Natural killer cell (primary cell): Measurements from ENCODE around the gene P3H4. TPM values are rescaled to one million over a fixed set of nuclear protein-coding genes. Genes with fewer than 3 reads are reported as not detected.
"Not testable (repeated sequence)": the region's sequence is repeated elsewhere in the genome, so short reads cannot be mapped to it uniquely, and the experiment has no call there.

Experiments used
- ATAC-seq, 3 donors: fragments of 150-1000 bp in 2 of 3; fragments of 200-7000 bp in 1 of 3; cut with Tn5 transposase; 1 replicate in 1 of 3; 2 replicates in 2 of 3; pipeline ENCODE4 v1.10.0; 2021; ENCODE audit warnings: mild to moderate bottlenecking in 2 of 3, moderate library complexity in 2 of 3
- DNase-seq, 2 donors: peaks; one replicate each; pipeline versions ENCODE4 v3.0.0 to v3.0.0-alpha.2; 2013 to 2021; ENCODE audit warnings: mixed read lengths in 1 of 2
- H3K27ac ChIP-seq: one replicate; pipeline ENCODE4 v1.5.1; 2013; ENCODE audit warnings: mild to moderate bottlenecking, low read length
- H3K27me3 ChIP-seq: one replicate; pipeline ENCODE4 v1.6.1; 2013; ENCODE audit warnings: low read length; ENCODE audit not compliant: control insufficient read depth, insufficient read depth
- H3K36me3 ChIP-seq: one replicate; pipeline ENCODE4 v1.6.1; 2013; ENCODE audit warnings: low read length; ENCODE audit not compliant: control insufficient read depth, insufficient read depth
- H3K4me1 ChIP-seq: one replicate; pipeline ENCODE4 v1.6.1; 2013; ENCODE audit warnings: low read length; ENCODE audit not compliant: control insufficient read depth, insufficient read depth
- H3K4me3 ChIP-seq: one replicate; pipeline ENCODE4 v1.5.1; 2013; ENCODE audit warnings: low read length
- H3K9me3 ChIP-seq: one replicate; pipeline ENCODE4 v1.6.1; 2013; ENCODE audit warnings: low read length; ENCODE audit not compliant: control insufficient read depth, insufficient read depth
- H3K27ac Mint-ChIP-seq, 2 donors: one replicate each; pipeline ENCODE4 v1.8.0; 2022; ENCODE audit warnings: mild to moderate bottlenecking in 2 of 2, mixed read lengths in 2 of 2, moderate library complexity in 1 of 2
- H3K27me3 Mint-ChIP-seq, 2 donors: one replicate each; pipeline ENCODE4 v1.8.0; 2022; ENCODE audit warnings: low read depth in 2 of 2, mixed read lengths in 2 of 2
- H3K36me3 Mint-ChIP-seq: one replicate; pipeline ENCODE4 v1.8.0; 2022; ENCODE audit warnings: mixed read lengths
- H3K4me1 Mint-ChIP-seq, 2 donors: one replicate each; pipeline ENCODE4 v1.8.0; 2022; ENCODE audit warnings: mixed read lengths in 2 of 2
- H3K4me3 Mint-ChIP-seq: one replicate; pipeline ENCODE4 v1.8.0; 2022; ENCODE audit warnings: mild to moderate bottlenecking, moderate library complexity, mixed read lengths
- H3K9me3 Mint-ChIP-seq, 2 donors: one replicate each; pipeline ENCODE4 v1.8.0; 2022; ENCODE audit warnings: mixed read lengths in 2 of 2
- WGBS: methylation state at CpG from one replicate; pipeline ENCODE4 v1.1.7; 2013; ENCODE audit warnings: missing lambda C conversion rate; ENCODE audit not compliant: insufficient coverage; 5-methylcytosine and 5-hydroxymethylcytosine counted together
- intact Hi-C: fragments of 100-400 bp; cut with micrococcal nuclease; formaldehyde crosslinking; loops from one replicate; pipeline ENCODE4 v1.14.2; 2022
- total RNA-seq, 4 donors: library from RNA; stranded (reverse); fragments of 120-200 nt in 1 of 4; gene quantifications; one replicate each; pipeline versions ENCODE4 v1.2.3 to v1.2.4, GENCODE V29; 2013 to 2022
- TF ChIP-seq, protein P1 (sequence below): fragments of 200-600 bp; IDR thresholded peaks from one replicate; pipeline ENCODE4 v1.8.0; 2022; ENCODE audit warnings: antibody characterized with exemption

P3H4 gene
- total RNA-seq = 1 to 10 TPM; 6.9 to 8.9 (median 7.5) TPM
- 5.5 TPM for total RNA-seq (2013)

GRCh38 chr17:41811549-41812380 is at the start of gene P3H4:
P3H4 (minus strand) TSS chr17:41811949; CDS start chr17:41811915, 34 bp downstream.
- Histone ChIP-seq H3K36me3 (no peaks in the 10 kb centered on the region), H3K27ac (peak within 1 kb of the TSS; percentile 29), H3K9me3 (no peaks in the 10 kb centered on the region), H3K27me3 (no peaks in the 10 kb centered on the region), H3K4me3 (peak within 1 kb of the TSS; percentile 83), H3K4me1 (peaks cover 33% of the 10 kb centered on the region)
- DNase-seq = peak; percentile 76 to 88
- intact Hi-C loops = no loop called here
- Mint-ChIP-seq H3K9me3 (no peaks in the 10 kb centered on the region), H3K27ac (peak within 1 kb of the TSS; percentile 79 to 80), H3K27me3 (no peaks in the 10 kb centered on the region), H3K36me3 (no peaks in the 10 kb centered on the region), H3K4me1 (peaks cover 19 to 34% of the 10 kb centered on the region in 2 donors), H3K4me3 (peak within 1 kb of the TSS; percentile 97)
- WGBS = under 1% methylated on average over 96 of the region's 96 CpGs
- TF ChIP-seq, protein P1, sequence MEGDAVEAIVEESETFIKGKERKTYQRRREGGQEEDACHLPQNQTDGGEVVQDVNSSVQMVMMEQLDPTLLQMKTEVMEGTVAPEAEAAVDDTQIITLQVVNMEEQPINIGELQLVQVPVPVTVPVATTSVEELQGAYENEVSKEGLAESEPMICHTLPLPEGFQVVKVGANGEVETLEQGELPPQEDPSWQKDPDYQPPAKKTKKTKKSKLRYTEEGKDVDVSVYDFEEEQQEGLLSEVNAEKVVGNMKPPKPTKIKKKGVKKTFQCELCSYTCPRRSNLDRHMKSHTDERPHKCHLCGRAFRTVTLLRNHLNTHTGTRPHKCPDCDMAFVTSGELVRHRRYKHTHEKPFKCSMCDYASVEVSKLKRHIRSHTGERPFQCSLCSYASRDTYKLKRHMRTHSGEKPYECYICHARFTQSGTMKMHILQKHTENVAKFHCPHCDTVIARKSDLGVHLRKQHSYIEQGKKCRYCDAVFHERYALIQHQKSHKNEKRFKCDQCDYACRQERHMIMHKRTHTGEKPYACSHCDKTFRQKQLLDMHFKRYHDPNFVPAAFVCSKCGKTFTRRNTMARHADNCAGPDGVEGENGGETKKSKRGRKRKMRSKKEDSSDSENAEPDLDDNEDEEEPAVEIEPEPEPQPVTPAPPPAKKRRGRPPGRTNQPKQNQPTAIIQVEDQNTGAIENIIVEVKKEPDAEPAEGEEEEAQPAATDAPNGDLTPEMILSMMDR = peak; percentile 72
- ATAC-seq = peak; percentile 90 to 93 (median 90)

DNA sequence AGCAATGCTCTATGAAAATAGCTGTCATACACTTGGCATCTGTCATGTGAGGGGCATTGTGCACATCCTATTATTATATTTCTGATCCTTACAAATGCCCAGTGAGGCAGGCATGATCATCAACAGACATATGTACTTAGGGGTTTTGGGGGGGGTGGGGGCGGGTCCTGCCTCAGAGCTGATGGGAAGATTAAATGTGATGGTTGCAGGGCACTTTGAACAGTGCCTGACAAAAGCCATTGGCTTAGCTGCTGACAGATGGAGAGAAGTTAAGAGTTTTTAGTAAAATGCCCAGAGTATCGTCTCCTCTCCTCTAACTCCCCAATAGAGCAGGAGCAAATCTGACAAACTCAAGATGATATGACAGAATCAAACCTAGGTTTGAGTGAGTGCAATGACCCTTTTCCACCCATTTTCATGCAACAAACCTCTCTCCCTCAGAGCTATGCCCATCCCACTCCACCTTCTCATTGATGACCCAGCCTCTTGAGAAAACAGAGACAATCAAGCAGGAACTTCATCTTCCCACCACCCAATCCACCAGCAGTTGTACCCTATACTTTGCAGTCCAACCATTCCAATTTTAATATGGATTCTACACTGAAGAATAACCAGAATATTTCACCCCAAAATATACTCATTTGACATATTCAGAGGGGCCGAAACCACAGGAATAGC is 48.6 kb upstream of the P3H4 start:
- Histone ChIP-seq H3K4me3 (no peak overlapping the region), H3K36me3 (no peaks in the 10 kb centered on the region), H3K9me3 (no peaks in the 10 kb centered on the region), H3K4me1 (peaks cover 23% of the 10 kb centered on the region), H3K27me3 (no peaks in the 10 kb centered on the region), H3K27ac (no peak overlapping the region)
- Mint-ChIP-seq H3K9me3 (no peaks in the 10 kb centered on the region), H3K36me3 (no peaks in the 10 kb centered on the region), H3K27ac (no peak overlapping the region), H3K27me3 (no peaks in the 10 kb centered on the region), H3K4me1 (peaks cover 16 to 31% of the 10 kb centered on the region in 2 donors), H3K4me3 (no peak overlapping the region)
- intact Hi-C loops = no loop called here
- ATAC-seq (no peak), DNase-seq (no peak)
- 96% methylated on average over 3 of the region's 3 CpGs for WGBS
- TF ChIP-seq, protein P1 = no peak

GRCh38 chr17:41851382-41851781 is 39.6 kb upstream of the P3H4 start:
- ATAC-seq, H3K27me3 ChIP-seq, H3K4me3 ChIP-seq, H3K4me1 ChIP-seq, intact Hi-C loops, H3K4me3 Mint-ChIP-seq, H3K36me3 Mint-ChIP-seq, DNase-seq, H3K27me3 Mint-ChIP-seq, H3K9me3 Mint-ChIP-seq, H3K9me3 ChIP-seq, H3K27ac Mint-ChIP-seq, H3K27ac ChIP-seq: not testable (repeated sequence)
- 88% methylated on average over 11 of the region's 14 CpGs for WGBS
- peaks cover 24% of the 10 kb centered on the region for H3K36me3 ChIP-seq
- peaks cover 15 to 21% of the 10 kb centered on the region in 2 donors for H3K4me1 Mint-ChIP-seq

GRCh38 chr17:41849251-41849990 is 37.7 kb upstream of the P3H4 start:
- no peaks in the 10 kb centered on the region for H3K9me3 ChIP-seq
- TF ChIP-seq, protein P1 = no peak
- intact Hi-C loops = no loop called here
- WGBS = 90% methylated on average over 1 of the region's 4 CpGs
- H3K36me3 Mint-ChIP-seq = no peaks in the 10 kb centered on the region
- no peaks in the 10 kb centered on the region for H3K27me3 ChIP-seq
- no peak overlapping the region for H3K4me3 ChIP-seq
- DNase-seq (no peak), ATAC-seq (no peak)
- no peak overlapping the region for H3K27ac Mint-ChIP-seq
- H3K9me3 Mint-ChIP-seq = no peaks in the 10 kb centered on the region
- H3K27me3 Mint-ChIP-seq = no peaks in the 10 kb centered on the region
- no peaks in the 10 kb centered on the region for H3K4me1 ChIP-seq
- H3K4me3 Mint-ChIP-seq = no peak overlapping the region
- H3K27ac ChIP-seq = no peak overlapping the region
- peaks cover 18% of the 10 kb centered on the region for H3K36me3 ChIP-seq
- peaks cover 13 to 26% of the 10 kb centered on the region in 2 donors for H3K4me1 Mint-ChIP-seq
